C4-2B (cell line): ENCODE data around the gene ACER3.

Experiments
- H3K27ac ChIP-seq: fragments of 450-650 bp; 2 replicates; pipeline ENCODE4 v1.5.1; 2017
- ZFX ChIP-seq: fragments of 450-650 bp; IDR thresholded peaks from 2 replicates; pipeline ENCODE4 v1.6.1; 2017
- TF ChIP-seq, protein P1 (sequence below): fragments of 450-650 bp; conservative IDR thresholded peaks from 2 replicates; pipeline ENCODE4 v1.5.1; 2017; ENCODE audit warnings: mild to moderate bottlenecking

ACER3 gene

GRCh38 chr11:77036398-77036797 is 175.7 kb downstream of the ACER3 start:
- TF ChIP-seq, protein P1, sequence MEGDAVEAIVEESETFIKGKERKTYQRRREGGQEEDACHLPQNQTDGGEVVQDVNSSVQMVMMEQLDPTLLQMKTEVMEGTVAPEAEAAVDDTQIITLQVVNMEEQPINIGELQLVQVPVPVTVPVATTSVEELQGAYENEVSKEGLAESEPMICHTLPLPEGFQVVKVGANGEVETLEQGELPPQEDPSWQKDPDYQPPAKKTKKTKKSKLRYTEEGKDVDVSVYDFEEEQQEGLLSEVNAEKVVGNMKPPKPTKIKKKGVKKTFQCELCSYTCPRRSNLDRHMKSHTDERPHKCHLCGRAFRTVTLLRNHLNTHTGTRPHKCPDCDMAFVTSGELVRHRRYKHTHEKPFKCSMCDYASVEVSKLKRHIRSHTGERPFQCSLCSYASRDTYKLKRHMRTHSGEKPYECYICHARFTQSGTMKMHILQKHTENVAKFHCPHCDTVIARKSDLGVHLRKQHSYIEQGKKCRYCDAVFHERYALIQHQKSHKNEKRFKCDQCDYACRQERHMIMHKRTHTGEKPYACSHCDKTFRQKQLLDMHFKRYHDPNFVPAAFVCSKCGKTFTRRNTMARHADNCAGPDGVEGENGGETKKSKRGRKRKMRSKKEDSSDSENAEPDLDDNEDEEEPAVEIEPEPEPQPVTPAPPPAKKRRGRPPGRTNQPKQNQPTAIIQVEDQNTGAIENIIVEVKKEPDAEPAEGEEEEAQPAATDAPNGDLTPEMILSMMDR = no peak
- no peak for TF ChIP-seq ZFX
- H3K27ac ChIP-seq = no peak overlapping the region

GRCh38 chr11:77037057-77037456 is 176.3 kb downstream of the ACER3 start:
- TF ChIP-seq, protein P1 = no peak
- no peak for TF ChIP-seq ZFX
- H3K27ac ChIP-seq = no peak overlapping the region

DNA sequence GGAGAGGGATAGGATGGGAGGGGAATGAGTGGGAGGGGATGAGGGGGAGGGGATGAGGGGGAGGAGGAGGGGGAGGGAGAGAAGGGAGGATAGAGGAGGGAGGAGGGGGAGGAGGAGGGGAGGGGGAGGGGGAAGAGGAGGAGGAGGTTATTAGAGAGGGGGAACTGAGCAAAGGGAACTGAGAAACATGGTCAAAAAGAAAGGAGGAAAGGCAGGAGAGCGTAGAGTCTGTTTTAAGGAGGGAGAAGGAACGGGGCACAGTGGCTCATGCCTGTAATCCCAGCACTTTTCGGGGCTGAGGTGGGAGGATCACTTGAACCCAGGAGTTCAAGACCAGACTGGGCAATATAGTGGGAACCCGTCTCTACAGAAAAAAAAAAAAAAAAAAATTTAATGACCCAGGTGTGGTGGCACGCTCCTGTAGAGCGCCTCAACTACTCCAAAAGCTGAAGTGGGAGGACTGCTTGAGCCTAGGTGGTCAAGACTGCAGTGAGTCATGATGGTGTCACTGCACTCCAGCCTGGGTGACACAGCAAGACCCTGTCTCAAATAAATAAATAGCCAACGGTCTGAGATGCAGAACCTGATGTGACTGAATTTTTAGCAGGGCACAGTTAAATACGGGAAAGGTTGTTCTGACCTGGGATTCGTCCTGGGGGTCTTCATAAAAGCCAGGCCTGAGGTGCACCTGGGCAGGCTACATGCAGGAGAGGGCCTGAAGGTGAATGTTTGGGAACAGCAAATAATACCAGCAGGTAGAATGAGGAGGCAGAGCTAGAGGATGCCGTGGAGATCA is 177.5 kb downstream of the ACER3 start:
- no peak overlapping the region for H3K27ac ChIP-seq
- TF ChIP-seq ZFX = no peak
- TF ChIP-seq, protein P1 = no peak

DNA sequence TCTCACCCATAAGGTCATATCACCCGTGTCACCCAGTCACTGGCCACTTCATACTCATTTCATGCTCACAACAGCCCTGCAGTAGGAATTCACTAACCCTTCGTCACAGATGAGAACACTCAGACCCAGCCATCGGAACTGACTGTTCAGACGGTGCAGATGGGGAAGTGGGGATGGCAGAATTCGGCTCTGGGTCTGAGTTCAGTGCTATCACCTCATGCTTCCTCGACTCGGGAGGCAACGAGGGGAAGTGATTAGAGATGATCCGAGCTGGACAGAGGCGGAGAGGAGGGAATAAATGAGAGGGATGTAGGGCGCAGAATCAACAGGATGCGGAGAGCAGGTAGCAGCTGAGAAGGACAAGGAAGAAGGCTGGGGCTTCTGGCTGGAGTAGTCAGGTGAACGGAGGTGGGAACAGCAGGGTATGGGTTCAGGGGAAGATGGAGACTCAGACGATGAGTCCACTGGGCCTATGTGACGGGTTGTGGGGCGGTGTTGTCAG is 178.2 kb downstream of the ACER3 start:
- H3K27ac ChIP-seq = no peak overlapping the region
- TF ChIP-seq, protein P1 = no peak
- no peak for TF ChIP-seq ZFX

GRCh38 chr11:77039491-77040400 is 179.0 kb downstream of the ACER3 start:
- no peak overlapping the region for H3K27ac ChIP-seq
- no peak for TF ChIP-seq ZFX
- TF ChIP-seq, protein P1 = peak; percentile 67

GRCh38 chr11:77040401-77040777 is 179.7 kb downstream of the ACER3 start:
- no peak overlapping the region for H3K27ac ChIP-seq
- TF ChIP-seq ZFX = no peak
- TF ChIP-seq, protein P1 = no peak

- no peak for TF ChIP-seq ZFX
- TF ChIP-seq, protein P1 = no peak
- no peak overlapping the region for H3K27ac ChIP-seq
Measured at GRCh38 chr11:77040889-77041288, 180.2 kb downstream of the ACER3 start.
